ENCODE data around the gene CCL5. TPM values are rescaled to one million over a fixed set of nuclear protein-coding genes. Genes with fewer than 3 reads are reported as not detected.

CCL5 gene
- total RNA-seq (25.8 TPM), polyA plus RNA-seq (10 to 100 TPM in 1 of 4 donors, 1 to 10 TPM in 3; 4.7 to 12.4 (median 5.4) TPM)

- Mint-ChIP-seq H3K27ac (peak within 1 kb of the TSS; percentile 9 to 53 (median 15)), H3K27me3 (no peaks in the 10 kb centered on the region), H3K9me3 (peaks cover 0 to 2% (median 0%) of the 10 kb centered on the region in 7 donors), H3K36me3 (no peaks in the 10 kb centered on the region), H3K4me3 (peak within 1 kb of the TSS; percentile 44 to 82 (median 72)), H3K4me1 (peaks cover 5 to 23% (median 13%) of the 10 kb centered on the region in 4 donors)
- Histone ChIP-seq H3K27me3 (ENCODE audit: control insufficient read depth, insufficient read depth, low read length) (no peaks in the 10 kb centered on the region), H3K4me3 (ENCODE audit: low read depth, low read length) (peak within 1 kb of the TSS; percentile 75), H3K27ac (ENCODE audit: insufficient read depth, low read length, poor library complexity, severe bottlenecking) (no peak within 1 kb of the TSS), H3K36me3 (ENCODE audit: control insufficient read depth, insufficient read depth, low read length) (no peaks in the 10 kb centered on the region), H3K9me3 (ENCODE audit: control insufficient read depth in 2 of 2, low read length in 2 of 2) (no peaks in the 10 kb centered on the region), H3K4me1 (ENCODE audit: control insufficient read depth, insufficient read depth, low read length, poor library complexity, severe bottlenecking) (peaks cover 4% of the 10 kb centered on the region)
- ATAC-seq (ENCODE audit: low read depth in 2 of 2) (peak; percentile 64 to 82), DNase-seq (peak in 1 of 3 donors; percentile 82)
Measured at GRCh38 chr17:35879773-35880654, at the start of gene CCL5. TSS of gene CCL5 (minus strand) at chr17:35880360.

DNA sequence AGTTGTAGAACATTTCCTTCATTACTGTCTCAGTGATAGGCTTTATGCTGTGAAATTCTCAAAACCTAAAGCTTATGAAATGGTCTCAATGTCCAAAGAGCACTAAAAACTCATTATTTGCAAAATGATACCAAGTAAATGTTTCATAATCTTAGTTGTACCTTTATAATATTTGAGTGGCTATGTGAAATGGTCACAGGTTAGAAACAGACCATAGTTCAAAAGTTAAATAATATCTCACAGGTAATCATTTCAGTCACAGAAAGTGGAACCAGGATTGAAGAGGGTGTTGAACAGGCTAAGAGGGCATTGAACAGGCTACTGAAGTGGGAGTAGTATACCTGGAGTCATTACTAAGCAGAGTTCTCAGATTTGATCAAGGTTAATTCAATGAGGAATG is 47.6 kb upstream of the CCL5 start:
- no peaks in the 10 kb centered on the region for H3K36me3 Mint-ChIP-seq
- ATAC-seq (ENCODE audit: low read depth in 2 of 2), result no peak
- no peaks in the 10 kb centered on the region for H3K36me3 ChIP-seq (ENCODE audit: control insufficient read depth, insufficient read depth, low read length)
- no peak for DNase-seq
- H3K4me3 ChIP-seq (ENCODE audit: low read depth, low read length), result no peak overlapping the region
- peaks cover 5% of the 10 kb centered on the region for H3K27me3 Mint-ChIP-seq
- no peak overlapping the region for H3K4me3 Mint-ChIP-seq
- H3K27ac ChIP-seq (ENCODE audit: insufficient read depth, low read length, poor library complexity, severe bottlenecking), result no peak overlapping the region
- H3K9me3 Mint-ChIP-seq, result no peaks in the 10 kb centered on the region
- H3K4me1 ChIP-seq (ENCODE audit: control insufficient read depth, insufficient read depth, low read length, poor library complexity, severe bottlenecking), result peaks cover 8% of the 10 kb centered on the region
- H3K27me3 ChIP-seq (ENCODE audit: control insufficient read depth, insufficient read depth, low read length), result no peaks in the 10 kb centered on the region
- H3K4me1 Mint-ChIP-seq, result peaks cover 0 to 21% (median 12%) of the 10 kb centered on the region in 4 donors
- H3K27ac Mint-ChIP-seq, result no peak overlapping the region
- H3K9me3 ChIP-seq (ENCODE audit: control insufficient read depth in 2 of 2, low read length in 2 of 2), result no peaks in the 10 kb centered on the region

DNA sequence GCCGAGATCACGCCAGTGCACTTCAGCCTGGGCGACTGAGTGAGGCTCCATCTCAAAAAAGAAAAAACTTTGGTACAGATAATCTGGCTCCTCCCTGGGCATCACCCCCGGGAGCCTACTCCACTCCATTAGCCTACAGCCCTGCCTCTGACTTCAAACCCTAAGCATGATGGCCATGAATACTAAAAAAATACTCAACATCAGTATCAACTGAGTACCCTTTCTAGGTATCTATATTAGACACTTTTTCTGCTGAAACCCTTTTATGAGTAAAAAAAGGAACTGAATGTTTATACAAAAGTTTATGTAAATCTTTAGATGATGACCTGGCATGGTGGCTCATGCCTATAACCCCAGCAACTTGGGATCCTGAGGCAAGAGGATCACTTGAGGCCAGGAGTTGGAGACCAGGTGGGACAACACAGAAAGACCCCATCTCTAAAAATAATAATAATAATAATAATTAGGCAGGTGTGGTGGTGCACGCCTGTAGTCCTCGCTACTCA is 43.5 kb upstream of the CCL5 start:
- Mint-ChIP-seq H3K27ac (no peak overlapping the region), H3K4me1 (peaks cover 2 to 7% (median 4%) of the 10 kb centered on the region in 4 donors), H3K4me3 (no peak overlapping the region), H3K9me3 (no peaks in the 10 kb centered on the region), H3K27me3 (no peaks in the 10 kb centered on the region), H3K36me3 (no peaks in the 10 kb centered on the region)
- no peak overlapping the region for H3K4me3 ChIP-seq (ENCODE audit: low read depth, low read length)
- H3K27me3 ChIP-seq (ENCODE audit: control insufficient read depth, insufficient read depth, low read length), result no peaks in the 10 kb centered on the region
- no peaks in the 10 kb centered on the region for H3K9me3 ChIP-seq (ENCODE audit: control insufficient read depth in 2 of 2, low read length in 2 of 2)
- no peaks in the 10 kb centered on the region for H3K36me3 ChIP-seq (ENCODE audit: control insufficient read depth, insufficient read depth, low read length)
- H3K27ac ChIP-seq (ENCODE audit: insufficient read depth, low read length, poor library complexity, severe bottlenecking), result no peak overlapping the region
- H3K4me1 ChIP-seq (ENCODE audit: control insufficient read depth, insufficient read depth, low read length, poor library complexity, severe bottlenecking), result no peaks in the 10 kb centered on the region
- ATAC-seq (ENCODE audit: low read depth in 2 of 2) (no peak), DNase-seq (no peak)

DNA sequence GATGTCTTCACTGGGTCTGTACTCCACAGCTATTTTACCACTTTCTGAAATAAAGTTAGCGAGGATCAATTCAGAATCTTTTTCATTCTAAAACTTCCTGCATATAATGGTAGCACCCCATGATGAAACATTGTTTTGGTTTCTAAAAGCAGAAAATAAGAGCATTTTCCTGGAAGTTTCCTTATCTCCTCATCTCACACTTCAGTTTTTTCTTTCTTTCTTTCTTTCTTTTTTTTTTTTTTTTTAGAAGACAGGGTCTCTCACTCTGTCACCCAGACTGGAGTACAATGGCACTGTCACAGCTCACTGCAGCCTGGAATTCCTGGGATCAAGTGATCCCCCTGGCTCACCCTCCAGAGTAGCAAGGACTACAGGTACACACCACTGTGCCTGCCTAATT is 40.1 kb upstream of the CCL5 start:
- no peaks in the 10 kb centered on the region for H3K27me3 Mint-ChIP-seq
- no peaks in the 10 kb centered on the region for H3K9me3 Mint-ChIP-seq
- Histone ChIP-seq H3K36me3 (ENCODE audit: control insufficient read depth, insufficient read depth, low read length) (no peaks in the 10 kb centered on the region), H3K27me3 (ENCODE audit: control insufficient read depth, insufficient read depth, low read length) (no peaks in the 10 kb centered on the region), H3K9me3 (ENCODE audit: control insufficient read depth in 2 of 2, low read length in 2 of 2) (no peaks in the 10 kb centered on the region), H3K4me3 (ENCODE audit: low read depth, low read length) (no peak overlapping the region), H3K27ac (ENCODE audit: insufficient read depth, low read length, poor library complexity, severe bottlenecking) (no peak overlapping the region), H3K4me1 (ENCODE audit: control insufficient read depth, insufficient read depth, low read length, poor library complexity, severe bottlenecking) (no peaks in the 10 kb centered on the region)
- ATAC-seq (ENCODE audit: low read depth in 2 of 2) (no peak), DNase-seq (peak in 1 of 3 donors; percentile 16)
- no peak overlapping the region for H3K4me3 Mint-ChIP-seq
- H3K27ac Mint-ChIP-seq, result no peak overlapping the region
- peaks cover 0 to 7% (median 3%) of the 10 kb centered on the region in 4 donors for H3K4me1 Mint-ChIP-seq
- H3K36me3 Mint-ChIP-seq, result no peaks in the 10 kb centered on the region

DNA sequence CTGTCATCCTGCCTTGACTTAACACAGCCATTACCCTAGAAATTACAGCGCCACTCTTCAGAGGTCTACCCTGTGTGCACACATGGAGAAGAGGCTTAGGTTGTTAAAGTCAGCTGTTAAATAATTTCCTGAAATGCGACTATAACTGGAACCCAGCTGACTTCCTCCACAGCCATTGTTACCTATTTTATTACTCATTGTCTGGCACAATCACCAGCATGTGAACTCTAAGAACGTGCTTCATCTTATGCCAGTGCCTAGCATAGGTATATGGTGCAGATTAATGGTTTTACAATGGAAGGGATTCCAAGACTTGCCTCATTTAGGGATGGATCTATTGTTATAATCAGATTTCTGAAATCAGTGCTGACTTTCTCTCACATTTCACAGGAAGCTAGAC is 38.5 kb upstream of the CCL5 start:
- no peaks in the 10 kb centered on the region for H3K27me3 ChIP-seq (ENCODE audit: control insufficient read depth, insufficient read depth, low read length)
- no peak overlapping the region for H3K4me3 Mint-ChIP-seq
- peaks cover 0 to 7% (median 1%) of the 10 kb centered on the region in 4 donors for H3K4me1 Mint-ChIP-seq
- no peak overlapping the region for H3K4me3 ChIP-seq (ENCODE audit: low read depth, low read length)
- H3K9me3 ChIP-seq (ENCODE audit: control insufficient read depth in 2 of 2, low read length in 2 of 2), result no peaks in the 10 kb centered on the region
- H3K9me3 Mint-ChIP-seq, result no peaks in the 10 kb centered on the region
- ATAC-seq (ENCODE audit: low read depth in 2 of 2), result no peak
- no peak overlapping the region for H3K27ac Mint-ChIP-seq
- no peaks in the 10 kb centered on the region for H3K36me3 ChIP-seq (ENCODE audit: control insufficient read depth, insufficient read depth, low read length)
- H3K36me3 Mint-ChIP-seq, result no peaks in the 10 kb centered on the region
- H3K4me1 ChIP-seq (ENCODE audit: control insufficient read depth, insufficient read depth, low read length, poor library complexity, severe bottlenecking), result no peaks in the 10 kb centered on the region
- H3K27me3 Mint-ChIP-seq, result no peaks in the 10 kb centered on the region
- DNase-seq, result no peak
- H3K27ac ChIP-seq (ENCODE audit: insufficient read depth, low read length, poor library complexity, severe bottlenecking), result no peak overlapping the region

- H3K9me3 Mint-ChIP-seq, result no peaks in the 10 kb centered on the region
- no peaks in the 10 kb centered on the region for H3K36me3 Mint-ChIP-seq
- H3K4me1 Mint-ChIP-seq, result peaks cover 0 to 7% (median 1%) of the 10 kb centered on the region in 4 donors
- ATAC-seq (ENCODE audit: low read depth in 2 of 2) (no peak), DNase-seq (no peak)
- no peaks in the 10 kb centered on the region for H3K9me3 ChIP-seq (ENCODE audit: control insufficient read depth in 2 of 2, low read length in 2 of 2)
- H3K4me3 Mint-ChIP-seq, result no peak overlapping the region
- H3K27ac ChIP-seq (ENCODE audit: insufficient read depth, low read length, poor library complexity, severe bottlenecking), result no peak overlapping the region
- H3K36me3 ChIP-seq (ENCODE audit: control insufficient read depth, insufficient read depth, low read length), result no peaks in the 10 kb centered on the region
- H3K27me3 Mint-ChIP-seq, result no peaks in the 10 kb centered on the region
- no peak overlapping the region for H3K4me3 ChIP-seq (ENCODE audit: low read depth, low read length)
- no peaks in the 10 kb centered on the region for H3K27me3 ChIP-seq (ENCODE audit: control insufficient read depth, insufficient read depth, low read length)
- H3K27ac Mint-ChIP-seq, result peak overlapping the region in 1 of 3 donors; percentile 54
- no peaks in the 10 kb centered on the region for H3K4me1 ChIP-seq (ENCODE audit: control insufficient read depth, insufficient read depth, low read length, poor library complexity, severe bottlenecking)
Measured at GRCh38 chr17:35917519-35918213, 37.5 kb upstream of the CCL5 start.

DNA sequence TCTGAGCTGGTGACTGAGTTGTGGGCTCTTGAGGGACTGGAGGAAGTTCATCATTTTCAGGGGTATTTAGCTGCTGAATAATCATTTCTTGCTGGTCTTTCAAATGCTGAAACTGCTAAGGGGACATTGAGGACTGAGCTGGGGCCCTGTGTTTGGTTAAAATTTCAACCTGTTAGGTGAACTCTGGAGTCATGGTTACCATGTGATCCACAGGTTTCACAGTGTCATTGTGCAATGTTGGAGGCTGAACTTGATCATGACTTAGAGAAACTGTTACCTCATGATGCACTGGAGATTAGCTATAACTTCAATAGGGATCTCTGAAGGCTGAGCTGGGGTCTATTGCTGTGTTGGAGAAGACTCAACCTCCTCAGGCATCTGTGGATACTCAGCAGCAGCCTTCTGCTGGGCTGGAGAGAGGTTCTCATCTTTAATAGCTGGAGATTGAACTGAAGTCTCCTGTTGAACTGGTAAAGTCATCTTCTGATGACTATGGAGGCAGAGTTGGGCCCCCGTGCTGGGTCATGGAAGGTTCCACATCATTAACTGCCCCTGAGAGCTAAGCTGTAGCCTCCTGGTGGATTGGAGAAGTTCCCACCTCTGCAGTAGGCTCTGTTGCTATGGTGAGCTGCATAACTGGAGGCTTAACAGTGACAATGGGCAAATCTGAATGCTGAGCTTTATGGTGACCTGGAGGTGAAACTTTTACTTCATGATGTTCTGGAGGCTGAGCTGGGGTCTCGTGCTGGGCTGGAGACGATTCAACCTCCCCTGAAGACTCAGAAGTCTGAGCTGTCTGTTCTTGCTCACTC is 35.2 kb upstream of the CCL5 start:
- Mint-ChIP-seq H3K36me3 (no peaks in the 10 kb centered on the region), H3K4me1 (peaks cover 0 to 7% (median 1%) of the 10 kb centered on the region in 4 donors)
- ATAC-seq (ENCODE audit: low read depth in 2 of 2), result no peak

More for the DNA sequence above, 35.2 kb upstream of the CCL5 start:
- H3K4me3 ChIP-seq (ENCODE audit: low read depth, low read length), result no peak overlapping the region
- Mint-ChIP-seq H3K27ac (no peak overlapping the region), H3K9me3 (no peaks in the 10 kb centered on the region), H3K27me3 (no peaks in the 10 kb centered on the region), H3K4me3 (no peak overlapping the region)
- H3K36me3 ChIP-seq (ENCODE audit: control insufficient read depth, insufficient read depth, low read length), result no peaks in the 10 kb centered on the region
- H3K9me3 ChIP-seq (ENCODE audit: control insufficient read depth in 2 of 2, low read length in 2 of 2), result no peaks in the 10 kb centered on the region
- no peaks in the 10 kb centered on the region for H3K27me3 ChIP-seq (ENCODE audit: control insufficient read depth, insufficient read depth, low read length)
- DNase-seq, result no peak
- no peak overlapping the region for H3K27ac ChIP-seq (ENCODE audit: insufficient read depth, low read length, poor library complexity, severe bottlenecking)
- H3K4me1 ChIP-seq (ENCODE audit: control insufficient read depth, insufficient read depth, low read length, poor library complexity, severe bottlenecking), result no peaks in the 10 kb centered on the region
